Tibial nerve (tissue), 4 donors: ENCODE data around the gene SLC25A11.

Experiments used
- EP300 ChIP-seq, 2 donors: sonication (generic); formaldehyde crosslinking; IDR thresholded peaks; one replicate each; pipeline ENCODE4 v1.6.1; 2017; ENCODE audit warnings: antibody characterized with exemption in 2 of 2, mild to moderate bottlenecking in 1 of 2
- TF ChIP-seq, protein P1 (sequence below), 5 experiments: fragments of 200-600 bp in 3 of 5; fragments of 450-650 bp in 2 of 5; sonication (generic) in 3 of 5; IDR thresholded peaks; one replicate each; pipeline ENCODE4 v1.5.1; 2016 to 2019; ENCODE audit warnings: antibody characterized with exemption in 5 of 5, mild to moderate bottlenecking in 3 of 5, moderate library complexity in 2 of 5

DNA sequence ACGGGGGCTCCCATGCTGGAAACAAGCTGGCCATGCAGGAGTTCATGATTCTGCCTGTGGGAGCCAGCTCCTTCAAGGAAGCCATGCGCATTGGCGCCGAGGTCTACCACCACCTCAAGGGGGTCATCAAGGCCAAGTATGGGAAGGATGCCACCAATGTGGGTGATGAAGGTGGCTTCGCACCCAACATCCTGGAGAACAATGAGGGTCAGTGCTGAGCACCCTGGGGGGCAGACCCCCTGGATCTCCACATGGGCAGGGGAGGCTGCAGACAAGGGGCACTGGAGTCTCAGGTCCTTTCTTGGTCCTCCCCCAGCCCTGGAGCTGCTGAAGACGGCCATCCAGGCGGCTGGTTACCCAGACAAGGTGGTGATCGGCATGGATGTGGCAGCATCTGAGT is 15.2 kb upstream of the SLC25A11 start:
- TF ChIP-seq EP300 (IDR thresholded peaks at IDR 0.05): no peak
- TF ChIP-seq, protein P1, sequence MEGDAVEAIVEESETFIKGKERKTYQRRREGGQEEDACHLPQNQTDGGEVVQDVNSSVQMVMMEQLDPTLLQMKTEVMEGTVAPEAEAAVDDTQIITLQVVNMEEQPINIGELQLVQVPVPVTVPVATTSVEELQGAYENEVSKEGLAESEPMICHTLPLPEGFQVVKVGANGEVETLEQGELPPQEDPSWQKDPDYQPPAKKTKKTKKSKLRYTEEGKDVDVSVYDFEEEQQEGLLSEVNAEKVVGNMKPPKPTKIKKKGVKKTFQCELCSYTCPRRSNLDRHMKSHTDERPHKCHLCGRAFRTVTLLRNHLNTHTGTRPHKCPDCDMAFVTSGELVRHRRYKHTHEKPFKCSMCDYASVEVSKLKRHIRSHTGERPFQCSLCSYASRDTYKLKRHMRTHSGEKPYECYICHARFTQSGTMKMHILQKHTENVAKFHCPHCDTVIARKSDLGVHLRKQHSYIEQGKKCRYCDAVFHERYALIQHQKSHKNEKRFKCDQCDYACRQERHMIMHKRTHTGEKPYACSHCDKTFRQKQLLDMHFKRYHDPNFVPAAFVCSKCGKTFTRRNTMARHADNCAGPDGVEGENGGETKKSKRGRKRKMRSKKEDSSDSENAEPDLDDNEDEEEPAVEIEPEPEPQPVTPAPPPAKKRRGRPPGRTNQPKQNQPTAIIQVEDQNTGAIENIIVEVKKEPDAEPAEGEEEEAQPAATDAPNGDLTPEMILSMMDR (IDR thresholded peaks at IDR 0.05): no peak
